HL-60 (cell line): Measurements from ENCODE around the gene MAP4.

Experiments
- CTCF ChIP-seq: IDR thresholded peaks from one replicate; pipeline ENCODE4 v1.5.1; 2011; ENCODE audit warnings: low read length, control low read depth, inconsistent platforms; ENCODE audit not compliant: insufficient read depth
- GABPA ChIP-seq: IDR thresholded peaks from 2 replicates; pipeline ENCODE4 v1.6.1; 2012; ENCODE audit warnings: low read depth
- POLR2AphosphoS5 ChIP-seq: IDR thresholded peaks from 2 replicates; pipeline ENCODE4 v1.6.1; 2012; ENCODE audit warnings: low read depth
- SPI1 ChIP-seq: IDR thresholded peaks from 2 replicates; pipeline ENCODE4 v1.6.1; 2012; ENCODE audit warnings: low read depth, mild to moderate bottlenecking, borderline replicate concordance

- TF ChIP-seq CTCF (no peak), POLR2AphosphoS5 (no peak), SPI1 (no peak), GABPA (no peak)
These were observed 104.2 kb downstream of the MAP4 start for GRCh38 chr3:47912006-47912504.
